ENCODE results near the gene ABHD2.
A peak's percentile ranks its signal among the peaks of the same experiment; 100 is the strongest.
"Not testable (repeated sequence)": the region's sequence is repeated elsewhere in the genome, so short reads cannot be mapped to it uniquely, and the experiment has no call there.

ABHD2 gene

DNA sequence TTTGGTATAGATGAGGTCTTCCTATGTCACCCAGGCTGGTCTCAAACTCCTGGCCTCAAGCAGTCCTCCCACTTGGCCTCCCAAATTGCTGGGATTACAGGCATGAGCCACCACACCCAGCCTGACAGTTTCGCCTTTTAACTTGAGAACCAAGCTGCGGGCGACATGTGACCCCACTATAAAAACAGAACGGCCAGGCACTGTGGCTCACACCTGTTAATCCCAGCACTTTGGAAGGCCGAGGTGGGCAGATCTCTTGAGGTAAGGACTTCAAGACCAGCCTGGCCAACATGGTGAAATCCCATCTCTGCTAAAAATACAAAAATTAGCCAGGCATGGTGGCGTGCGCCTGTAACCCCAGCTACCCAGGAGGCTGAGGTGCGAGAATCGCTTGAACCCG is 52.9 kb downstream of the ABHD2 start:
- not testable (repeated sequence) for DNase-seq

DNA sequence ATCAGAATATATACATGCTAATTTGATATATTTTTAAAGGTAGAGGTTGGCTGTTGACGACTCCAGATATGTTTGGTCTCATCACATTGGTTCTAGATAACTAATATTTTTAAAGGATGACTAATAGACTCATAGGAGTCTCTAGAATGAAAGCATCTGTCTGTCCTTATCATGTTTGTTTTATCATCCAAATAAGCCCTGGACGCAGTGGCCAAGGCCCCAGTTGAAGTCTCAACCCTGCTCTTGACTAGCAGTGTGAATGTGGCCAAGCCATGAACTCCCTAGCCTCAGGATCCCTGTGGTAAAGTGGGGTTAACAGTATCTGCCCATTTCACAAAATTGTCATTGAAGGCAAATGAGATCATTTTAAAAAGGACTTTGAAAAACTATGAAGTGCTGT is 53.6 kb downstream of the ABHD2 start:
- DNase-seq = no peak

DNA sequence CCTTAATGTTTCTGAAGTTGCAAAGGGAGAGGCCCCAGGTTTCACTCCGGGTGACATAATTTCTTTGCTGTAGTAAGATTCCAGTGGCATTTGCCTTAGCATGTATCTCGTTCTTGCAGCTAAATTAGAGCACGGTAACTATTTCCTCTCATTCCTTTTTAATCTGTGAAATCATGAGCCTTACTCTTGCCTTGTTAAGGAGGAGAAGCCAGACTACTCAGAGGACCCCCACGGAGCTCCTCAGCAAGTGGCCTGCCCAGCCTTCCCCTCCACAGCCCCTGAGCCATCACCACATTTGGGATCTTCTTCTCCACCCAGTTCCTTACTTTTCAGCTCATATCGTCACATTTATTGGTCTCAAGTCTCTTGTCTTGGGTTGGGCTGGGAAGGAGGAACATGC is 54.2 kb downstream of the ABHD2 start:
- no peak for DNase-seq

DNA sequence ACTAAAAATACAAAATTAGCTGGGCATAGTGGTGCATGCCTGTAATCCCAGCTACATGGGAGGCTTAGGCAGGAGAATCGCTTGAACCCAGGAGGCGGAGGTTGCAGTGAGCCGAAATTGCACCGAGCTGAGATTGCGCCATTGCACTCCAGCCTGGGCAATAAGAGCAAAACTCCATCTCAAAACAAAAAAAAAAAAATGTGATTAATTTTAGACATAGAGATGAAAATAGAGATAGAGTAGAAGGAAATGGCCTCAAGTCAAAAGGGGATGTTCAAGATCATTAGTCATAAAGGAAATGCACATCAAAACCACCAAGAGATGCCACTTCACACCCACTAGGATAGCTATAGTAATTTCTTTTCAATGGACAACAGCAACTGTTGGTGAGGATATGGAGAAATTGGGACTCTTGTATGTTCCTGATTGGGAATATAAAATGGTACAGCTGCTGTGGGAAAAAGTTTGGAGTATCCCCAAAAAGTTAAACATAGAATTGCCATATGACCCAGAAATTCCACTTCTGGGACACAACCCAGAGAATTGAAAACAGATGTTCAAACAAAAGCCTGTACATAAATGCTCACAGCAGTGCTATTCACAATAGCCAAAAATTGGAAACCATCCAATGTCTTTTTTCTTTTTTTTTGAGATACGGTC is 55.4 kb downstream of the ABHD2 start:
- DNase-seq = no peak

DNA sequence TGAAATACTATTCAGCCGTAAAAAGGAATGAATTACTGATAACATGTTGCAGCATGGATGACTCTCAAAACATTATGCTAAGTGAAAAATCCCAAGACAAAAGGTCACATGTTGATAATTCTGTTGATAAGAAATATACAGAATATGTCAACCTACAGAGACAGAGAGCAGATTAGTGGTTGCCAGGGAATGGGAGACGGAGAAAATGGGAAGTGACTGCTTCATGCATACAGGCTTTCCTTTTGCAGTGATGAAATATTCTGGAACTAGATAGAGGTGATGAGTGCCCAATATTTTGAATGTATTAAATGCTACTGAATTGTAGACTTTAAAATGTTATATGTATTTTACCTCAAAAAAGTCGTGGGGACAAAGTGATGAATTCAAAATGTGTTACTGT is 56.2 kb downstream of the ABHD2 start:
- DNase-seq = no peak

DNA sequence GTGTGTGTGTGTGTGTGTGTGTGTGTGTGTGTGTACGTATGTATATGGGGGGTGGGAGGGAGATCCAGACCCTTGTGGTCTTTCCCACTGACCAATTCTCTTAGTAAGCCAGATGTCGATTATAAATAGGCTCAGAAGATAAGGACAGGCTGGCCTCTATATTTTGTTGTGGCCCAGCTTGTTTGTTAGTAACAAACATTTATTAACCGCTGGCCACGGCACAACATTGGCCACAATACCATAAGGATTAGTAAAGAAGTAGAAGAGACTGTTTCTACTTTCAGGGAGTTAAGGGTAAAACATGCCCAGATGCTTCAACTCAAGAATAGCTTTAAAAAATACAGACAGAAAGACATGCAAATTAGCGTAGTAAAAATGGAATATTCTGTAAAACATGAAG is 58.1 kb downstream of the ABHD2 start:
- no peak for DNase-seq

DNA sequence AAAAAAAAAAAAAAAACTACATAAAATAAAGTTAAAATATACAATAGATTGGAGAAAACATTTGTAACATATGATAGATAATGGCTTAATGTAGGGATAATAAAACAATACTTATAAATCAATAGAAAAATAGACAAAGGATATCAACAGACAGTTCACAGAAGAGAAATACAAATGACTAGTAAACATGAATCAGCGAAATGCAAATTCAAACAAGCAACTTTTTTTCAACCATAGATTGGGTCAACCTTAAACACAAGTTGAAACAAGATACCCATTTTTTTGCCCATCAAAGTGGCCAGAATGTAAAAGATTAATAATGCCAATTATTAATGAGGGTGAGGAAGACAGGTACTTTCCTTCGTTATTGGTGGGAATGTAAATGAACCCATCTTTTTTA is 59.9 kb downstream of the ABHD2 start:
- no peak for DNase-seq

DNA sequence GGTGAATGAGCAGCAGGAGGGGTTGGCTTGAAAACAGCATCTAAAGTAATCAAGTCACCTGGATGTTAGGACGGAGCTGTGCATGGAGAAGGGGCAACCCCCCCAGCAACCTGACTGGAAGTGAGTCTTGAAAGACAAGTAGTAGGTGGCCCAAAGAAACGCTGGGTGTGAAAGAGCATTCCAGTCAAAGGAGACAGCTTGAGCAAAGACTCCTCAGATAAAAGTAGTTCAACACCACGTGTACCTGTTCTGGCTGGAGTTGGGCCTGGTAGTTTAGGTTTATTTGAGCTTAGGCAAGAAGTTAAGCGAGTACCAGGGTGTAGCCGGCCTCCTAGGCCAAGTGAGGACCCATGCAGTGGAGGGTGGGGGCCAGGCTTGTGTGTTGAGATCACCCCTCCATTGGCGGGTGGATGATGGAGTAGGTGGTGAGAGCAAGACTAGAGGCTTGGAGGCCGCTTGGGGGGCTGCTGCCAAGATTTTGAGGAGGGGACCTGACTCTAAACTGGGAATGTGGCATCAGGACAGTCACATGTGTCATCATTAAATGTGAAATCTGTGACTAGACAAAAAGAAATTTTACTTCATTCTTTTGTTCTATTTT is 61.3 kb downstream of the ABHD2 start:
- DNase-seq = no peak

DNA sequence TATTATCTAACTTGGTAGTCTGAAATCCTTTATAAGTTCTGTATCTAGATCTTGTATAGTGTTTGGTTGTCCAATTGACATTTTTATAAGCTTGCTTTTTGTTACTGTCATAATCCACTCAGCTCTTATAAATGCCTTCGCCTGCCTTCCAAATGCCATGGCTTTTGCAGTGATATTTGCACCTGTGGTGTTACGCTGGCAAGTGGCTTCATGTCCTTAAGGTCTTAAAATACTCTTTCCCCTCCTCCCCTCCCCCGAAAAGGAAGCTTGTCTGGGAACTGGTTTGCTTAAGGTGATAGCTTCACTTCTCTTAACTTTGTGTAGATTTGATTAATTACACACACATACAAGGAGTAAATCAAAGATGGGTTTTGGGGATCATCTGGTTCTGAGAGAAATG is 62.0 kb downstream of the ABHD2 start:
- DNase-seq = no peak

DNA sequence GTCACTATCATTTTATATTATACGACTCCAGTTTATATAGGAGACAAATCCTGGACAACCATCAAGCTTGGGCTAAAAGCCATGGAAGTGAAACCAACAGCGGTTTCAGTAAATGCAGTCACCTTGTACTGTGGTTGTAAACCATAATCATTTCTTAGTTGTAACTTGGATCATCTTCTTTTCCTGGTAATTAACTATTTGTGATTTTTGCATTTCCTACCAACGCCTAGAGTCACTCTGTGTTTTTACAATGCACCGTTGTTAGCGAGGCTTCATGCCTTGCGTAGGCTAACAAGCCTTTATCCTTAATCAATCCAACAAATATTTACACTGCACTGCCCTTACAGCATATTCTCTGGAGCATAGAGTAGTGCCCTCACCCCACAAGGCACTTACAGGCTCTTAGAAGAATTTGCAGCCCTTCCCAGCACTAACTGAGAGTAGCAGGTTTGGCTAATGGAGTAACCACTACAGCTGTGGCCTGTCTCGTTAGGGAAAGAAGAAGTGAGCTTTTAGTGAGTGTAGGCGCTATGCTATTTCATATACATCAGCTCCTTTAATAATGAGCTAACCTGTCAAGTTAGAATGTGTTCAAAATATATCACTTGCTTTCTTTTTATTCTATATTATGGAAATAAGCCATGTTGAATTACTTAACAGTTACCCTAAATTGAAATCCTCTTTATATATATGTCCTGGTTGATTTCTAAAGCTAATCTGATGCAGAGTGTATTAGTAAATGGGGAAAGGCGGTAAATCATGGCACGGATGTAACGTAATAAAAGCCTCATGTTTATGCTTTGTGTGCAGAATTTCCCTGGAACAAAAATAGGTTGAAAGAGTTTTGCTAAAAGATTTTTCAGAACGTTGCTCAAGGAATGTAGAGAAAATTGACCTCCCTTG is 62.8 kb downstream of the ABHD2 start:
- DNase-seq = no peak

DNA sequence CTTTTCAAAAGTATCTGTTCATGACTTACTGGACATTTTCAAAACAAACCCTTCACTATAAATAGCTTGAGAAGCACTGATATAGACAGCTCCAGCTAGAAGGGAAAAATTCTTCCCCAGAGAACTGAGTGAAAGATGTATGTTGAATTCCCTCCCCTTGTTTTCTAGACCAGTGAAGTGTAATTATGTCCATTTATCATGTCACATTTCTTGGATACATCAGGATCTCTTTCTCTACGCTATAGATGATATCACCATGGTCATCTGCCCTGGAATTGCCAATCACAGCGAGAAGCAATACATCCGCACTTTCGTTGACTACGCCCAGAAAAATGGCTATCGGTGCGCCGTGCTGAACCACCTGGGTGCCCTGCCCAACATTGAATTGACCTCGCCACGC is 66.9 kb downstream of the ABHD2 start:
- DNase-seq = no peak

DNA sequence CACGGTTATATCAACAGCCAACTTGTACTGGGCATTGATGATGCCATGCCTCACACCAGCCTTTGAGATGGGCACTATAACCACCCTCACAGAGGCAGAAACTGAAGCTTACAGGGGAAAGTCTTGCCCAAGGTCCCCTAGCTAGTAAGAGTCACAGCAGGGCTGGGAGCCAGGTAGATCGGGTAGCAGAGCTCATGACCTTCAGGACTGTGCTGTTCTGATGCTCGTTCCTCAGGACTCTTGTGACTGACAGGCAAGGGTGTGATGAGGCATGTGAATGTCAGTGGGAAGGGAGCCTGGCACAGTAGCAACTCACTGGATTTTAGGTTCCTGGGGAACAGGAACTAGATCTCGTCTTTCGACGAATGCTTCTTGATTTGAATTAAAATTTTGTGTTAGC is 67.4 kb downstream of the ABHD2 start:
- no peak for DNase-seq

DNA sequence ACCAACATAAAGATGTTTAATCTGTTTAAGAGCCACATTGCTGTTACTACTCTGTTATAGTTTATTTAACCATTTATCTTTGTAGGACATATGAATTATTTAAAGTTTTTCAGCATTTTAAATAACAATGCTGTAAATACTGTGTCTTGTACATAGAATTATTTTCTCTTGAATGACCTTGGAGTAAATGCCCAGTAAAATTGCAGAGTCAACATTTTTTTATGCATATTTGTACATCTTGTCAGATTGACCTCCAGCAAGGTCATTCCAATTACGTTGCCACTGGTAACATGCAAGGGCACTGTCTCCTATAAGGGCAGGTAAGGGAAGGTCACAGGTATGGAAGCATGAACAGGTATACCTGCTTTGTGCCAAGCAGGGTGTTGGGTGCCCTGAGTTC is 68.8 kb downstream of the ABHD2 start:
- DNase-seq = no peak

DNA sequence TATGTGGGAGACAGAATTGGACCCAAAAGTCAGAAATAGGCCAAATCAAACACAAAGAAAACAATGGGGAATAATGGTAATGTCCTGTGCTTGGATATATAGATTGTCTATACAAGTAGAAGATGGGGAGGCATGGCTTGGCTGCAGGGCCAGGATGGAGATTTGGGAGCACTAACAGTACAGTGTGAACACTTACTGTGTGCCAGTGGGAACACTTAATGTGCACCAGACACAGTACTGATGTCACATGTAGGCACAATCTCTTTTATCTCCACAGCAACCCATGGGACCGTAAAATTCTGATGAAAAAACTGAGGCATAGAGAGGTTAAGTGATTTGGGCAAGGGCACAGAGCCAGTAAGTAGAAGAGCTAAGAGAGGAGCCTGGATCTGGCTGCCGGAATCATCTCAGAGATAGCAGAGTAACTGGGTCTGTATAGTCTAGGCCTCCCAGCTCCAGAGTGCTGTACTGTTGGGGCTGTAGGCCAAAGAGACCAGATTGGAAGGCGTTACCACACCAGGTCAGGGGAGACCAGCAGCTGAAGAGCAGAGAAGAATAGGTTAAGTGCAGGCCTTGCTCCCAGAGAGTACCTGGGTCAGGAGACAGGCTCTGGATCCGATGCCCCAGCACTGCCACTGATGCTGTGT is 69.8 kb downstream of the ABHD2 start:
- DNase-seq = no peak

DNA sequence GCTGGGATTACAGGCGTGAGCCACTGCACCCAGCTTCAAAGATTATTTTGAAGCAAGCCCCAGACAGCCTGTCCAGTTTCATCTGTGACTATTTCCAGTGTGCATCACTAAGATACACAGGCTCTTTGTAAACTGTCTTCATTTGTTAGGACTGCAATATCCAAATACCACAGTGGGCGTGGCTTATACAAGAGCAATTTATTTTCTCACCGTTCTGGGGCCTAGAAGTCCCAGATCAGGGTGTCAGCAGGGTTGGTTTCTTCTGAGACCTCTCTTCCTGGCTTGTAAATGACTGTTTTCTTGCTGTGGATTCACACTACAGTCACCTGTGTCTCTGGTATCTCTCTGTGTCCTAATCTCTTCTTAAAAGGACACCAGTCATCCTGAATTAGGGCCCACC is 73.4 kb downstream of the ABHD2 start:
- no peak for DNase-seq

DNA sequence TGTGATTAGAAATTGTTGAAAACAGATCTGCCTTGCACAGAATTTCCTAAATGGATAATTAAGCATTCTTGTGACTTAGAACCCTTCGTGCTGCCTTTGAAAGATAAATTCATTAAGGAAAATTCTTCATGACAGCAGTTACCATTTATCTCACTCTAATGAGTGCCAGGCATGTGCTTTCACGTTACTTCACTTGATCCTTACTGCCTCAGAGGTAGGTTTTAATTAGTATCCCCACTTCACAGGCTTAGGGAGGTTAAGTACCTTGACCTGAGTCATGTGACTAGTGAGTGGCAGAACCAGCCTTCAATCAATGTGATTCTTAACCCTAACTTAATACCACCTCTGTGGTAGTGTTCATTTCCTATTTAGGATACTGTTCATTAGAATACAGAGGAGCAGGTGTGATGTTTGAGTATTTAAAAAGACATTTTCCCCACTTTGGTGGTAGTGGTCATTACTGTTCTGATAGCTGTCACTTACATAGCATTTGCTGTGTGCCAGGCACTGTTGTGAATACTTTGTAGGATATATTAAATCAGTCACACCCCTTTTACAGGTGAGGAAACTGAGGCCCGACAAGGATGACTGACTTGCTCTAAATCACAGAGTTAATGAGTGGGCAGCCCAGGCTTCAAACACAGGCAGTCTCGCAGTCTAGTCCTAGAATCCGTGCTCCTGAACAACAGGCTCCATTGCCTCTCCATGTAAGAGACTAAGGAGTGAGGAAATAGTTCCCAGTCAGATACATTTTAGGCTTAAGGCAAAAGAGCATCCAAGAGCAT is 75.2 kb downstream of the ABHD2 start:
- no peak for DNase-seq

DNA sequence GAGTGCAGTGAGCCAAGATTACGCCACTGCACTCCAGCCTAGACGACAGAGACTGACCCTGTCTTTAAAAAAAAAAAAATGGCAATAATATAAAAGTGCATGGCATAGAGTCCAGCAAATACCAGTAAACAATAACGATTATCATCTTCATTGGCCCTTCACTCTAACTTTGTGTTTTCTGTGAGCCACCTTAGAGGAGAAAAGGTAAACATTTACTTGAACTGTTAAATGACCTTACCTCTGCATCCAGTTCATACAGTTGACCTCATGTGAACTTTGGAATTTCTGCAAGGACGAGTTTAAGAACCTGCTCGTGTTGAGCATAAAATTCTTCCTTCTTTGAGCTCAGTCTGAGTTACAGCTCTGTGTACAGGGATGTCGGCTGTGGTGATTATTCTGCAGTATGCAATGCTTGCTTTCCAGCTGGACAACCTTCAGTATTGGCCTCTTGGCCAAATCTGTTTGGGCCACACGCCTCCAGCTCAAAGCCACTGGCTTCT is 76.5 kb downstream of the ABHD2 start:
- no peak for DNase-seq

DNA sequence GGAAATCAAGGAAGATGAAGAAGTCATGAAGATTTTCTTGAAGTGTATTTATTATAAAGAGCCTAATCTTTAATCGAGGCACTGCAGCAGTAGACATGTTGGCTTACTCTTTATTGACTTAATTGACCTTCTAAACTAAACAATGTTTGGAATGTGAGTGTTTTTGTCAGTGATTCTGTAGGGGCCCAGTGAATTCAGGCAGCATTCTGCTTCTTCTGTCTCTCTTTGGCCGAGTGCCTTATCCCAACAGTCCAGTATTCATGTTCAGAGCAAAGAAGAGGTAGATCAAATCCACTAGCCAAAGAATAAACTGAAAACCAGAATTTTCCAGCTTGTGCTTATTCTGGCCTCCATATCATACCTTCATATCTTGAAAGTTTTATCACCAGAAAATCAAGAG is 77.4 kb downstream of the ABHD2 start:
- no peak for DNase-seq

DNA sequence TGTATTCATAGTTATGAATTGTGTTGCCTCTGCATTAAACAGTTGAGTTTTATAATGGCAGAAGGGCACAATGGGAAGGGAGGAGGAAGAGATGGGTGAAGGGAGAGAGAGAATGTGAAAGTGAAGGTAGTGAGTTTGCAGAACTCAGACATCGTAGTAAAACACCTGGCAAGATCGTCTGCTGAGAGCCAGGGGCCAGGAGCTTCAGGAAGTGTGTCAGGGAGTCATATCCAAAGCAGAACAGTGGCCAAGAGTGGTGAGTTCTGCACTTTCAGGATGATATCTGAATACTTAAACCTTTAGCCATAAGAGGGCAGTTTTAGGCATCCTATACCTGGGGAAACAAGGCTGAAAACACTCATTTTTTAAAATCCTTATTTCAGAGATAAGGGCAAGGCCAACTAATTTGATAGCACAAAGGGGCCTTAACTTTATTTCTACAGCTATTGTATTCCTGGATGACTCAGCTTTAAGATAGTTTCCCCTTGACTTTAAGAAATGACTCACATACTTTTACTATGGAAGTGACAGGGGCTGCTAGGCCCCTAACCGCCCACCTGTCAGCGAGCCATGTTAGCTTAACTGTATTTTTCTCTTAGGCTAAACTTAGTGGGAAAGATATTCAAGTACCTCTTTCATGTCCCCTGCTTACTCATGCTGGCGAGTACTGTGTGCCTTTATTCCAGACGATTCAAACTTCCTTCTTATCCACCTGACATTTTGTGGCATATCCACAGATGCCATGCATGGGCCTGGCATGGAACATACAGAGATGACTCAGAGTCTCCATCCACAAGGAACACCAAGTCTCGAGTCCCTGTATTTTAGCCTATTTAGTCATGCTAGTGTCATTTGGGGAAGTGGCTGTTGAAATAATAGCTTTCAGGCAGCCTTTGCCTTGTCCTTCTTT is 79.3 kb downstream of the ABHD2 start:
- peak; percentile 86 for DNase-seq

DNA sequence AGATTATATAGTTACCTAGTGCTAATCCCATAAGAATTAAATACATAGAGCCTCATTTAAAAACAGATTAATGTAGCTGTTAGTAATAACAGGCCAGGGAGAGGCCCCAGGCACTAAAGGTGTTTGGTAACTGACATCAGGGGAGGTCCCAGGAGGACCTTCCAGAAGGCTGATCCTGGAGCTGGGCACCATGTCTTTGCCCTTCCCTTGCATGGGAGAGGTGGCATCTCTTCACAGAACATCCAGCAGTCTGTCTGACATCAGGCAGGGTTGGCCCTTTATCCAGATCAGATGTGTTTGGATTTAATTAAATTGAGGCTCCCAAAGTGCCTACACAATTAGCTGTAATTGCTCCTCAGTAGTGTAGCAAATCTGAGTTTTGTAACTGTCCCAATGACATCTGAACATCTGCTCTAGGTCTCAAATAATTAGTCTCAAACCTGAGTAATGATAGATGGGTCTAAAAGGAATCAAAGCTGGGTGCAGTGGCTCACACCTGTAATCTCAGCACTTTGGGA is 80.1 kb downstream of the ABHD2 start:
- no peak for DNase-seq

DNA sequence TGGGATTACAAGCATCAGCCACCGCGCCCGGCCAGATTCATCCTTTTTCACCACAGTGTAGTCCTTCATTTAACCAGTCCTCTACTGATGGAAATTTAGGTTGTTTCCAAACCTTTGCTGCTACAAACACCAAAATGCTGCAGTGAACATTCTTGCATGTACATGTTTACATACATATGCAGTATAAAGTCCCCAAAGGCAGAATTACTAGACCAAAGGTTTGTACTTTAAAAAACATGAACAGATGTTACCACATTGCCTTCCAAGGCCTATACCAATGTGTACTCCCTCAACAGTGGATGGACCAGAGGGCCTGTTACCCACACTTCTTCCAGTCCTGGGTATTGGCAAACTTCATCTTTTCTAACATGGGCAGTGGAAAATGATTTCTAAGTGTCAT is 82.1 kb downstream of the ABHD2 start:
- DNase-seq = no peak

All from activated effector memory CD4-positive, alpha-beta T cell treated with anti-CD3 and anti-CD28 coated beads, Interleukin-2, amount 50 U/mL, for 16 hours (primary cell).